GM23248 (cell line): Measurements from ENCODE around the gene HSPBP1.

ENCODE experiments used
- EZH2 ChIP-seq: fragments of 200-600 bp; sonication (generic); IDR thresholded peaks from 2 replicates; pipeline ENCODE4 v1.6.1; 2018; ENCODE audit warnings: antibody characterized with exemption, mild to moderate bottlenecking; ENCODE audit not compliant: insufficient read depth, poor library complexity, severe bottlenecking
- EZH2phosphoT487 ChIP-seq: fragments of 200-600 bp; sonication (generic); IDR thresholded peaks from 2 replicates; pipeline ENCODE4 v1.6.1; 2018; ENCODE audit warnings: antibody characterized with exemption, moderate library complexity, mild to moderate bottlenecking, low read depth; ENCODE audit not compliant: insufficient read depth

- TF ChIP-seq EZH2 (no peak), EZH2phosphoT487 (no peak)
These were observed 23.6 kb upstream of the HSPBP1 start for GRCh38 chr19:55303477-55303876.
